Measurements from ENCODE around the gene THAP8. TPM values are rescaled to one million over a fixed set of nuclear protein-coding genes. Genes with fewer than 3 reads are reported as not detected.

Gene THAP8
- total and polyA plus RNA-seq, 2 of the 4 experiments (the other 2 are of a cell fraction), result 1.8 to 5.9 TPM

- POLR2A ChIA-PET (ENCODE audit: unreplicated experiment), result no interaction called here
- no TSS peak for BruUV-seq (replicated peaks)
These were observed 13.6 kb upstream of the THAP8 start for GRCh38 chr19:36067681-36068080.

More at GRCh38 chr19:36067681-36068080, 13.6 kb upstream of the THAP8 start:
- CTCF ChIA-PET, result no interaction called here
- Histone ChIP-seq H3K4me2 (ENCODE audit: low read depth, low read length) (no peak overlapping the region), H3K14ac (replicated peaks; ENCODE audit: low read depth, low read length) (no peak overlapping the region), H3K4me3 (ENCODE audit: insufficient read depth, low read depth, low read length) (no peak overlapping the region), H2BK5ac (ENCODE audit: low read depth, low read length, poor library complexity, severe bottlenecking) (no peak overlapping the region), H4K8ac (ENCODE audit: low read depth in 2 of 2, low read length in 2 of 2) (no peak overlapping the region), H3K56ac (ENCODE audit: extremely low read depth, insufficient read depth, low read length) (no peak overlapping the region), H4K20me1 (ENCODE audit: insufficient read depth, low read length) (peaks cover 23% of the 10 kb centered on the region; the same call in 1 of the 2 replicates), H3K79me1 (ENCODE audit: low read depth in 1 of 2, low read length in 2 of 2) (peaks cover 15 to 21% of the 10 kb centered on the region in 2 experiments), H3K9me1 (ENCODE audit: insufficient read depth, low read length) (peaks cover 11% of the 10 kb centered on the region; the same call in 1 of the 2 replicates), H3K4ac (ENCODE audit: low read depth, low read length) (no peak overlapping the region), H4K5ac (ENCODE audit: low read depth, low read length) (no peak overlapping the region), H3K27ac (ENCODE audit: insufficient read depth, low read length) (no peak overlapping the region), H3K23ac (ENCODE audit: low read depth, low read length) (no peak overlapping the region), H2BK15ac (ENCODE audit: low read depth, low read length) (no peak overlapping the region), H3K27me3 (ENCODE audit: control insufficient read depth, insufficient read depth, low read length) (no peaks in the 10 kb centered on the region), H2AK9ac (replicated peaks; ENCODE audit: low read depth, low read length, poor library complexity) (no peak overlapping the region), H4K91ac (ENCODE audit: insufficient read depth, low read depth, low read length) (no peak overlapping the region), H2AFZ (replicated peaks; ENCODE audit: low read length, poor library complexity) (no peak overlapping the region), H3K9ac (ENCODE audit: low read depth, low read length) (no peak overlapping the region), H3K4me1 (ENCODE audit: control insufficient read depth, insufficient read depth, low read length) (no peaks in the 10 kb centered on the region), H2AK5ac (ENCODE audit: low read depth, low read length) (peak overlapping the region; percentile 65; the same call in 1 of the 2 replicates), H3K9me3 (ENCODE audit: control insufficient read depth, insufficient read depth, low read length) (no peaks in the 10 kb centered on the region), H3K18ac (ENCODE audit: low read depth, low read length) (no peak overlapping the region), H3K36me3 (ENCODE audit: control insufficient read depth, insufficient read depth, low read length) (peaks cover 12% of the 10 kb centered on the region), H2BK120ac (ENCODE audit: low read depth, low read length) (no peak overlapping the region), H2BK20ac (ENCODE audit: low read depth, low read length) (no peak overlapping the region)
- dilution Hi-C loops (cut with HindIII; ENCODE audit: low sequenced_read_pairs, unreplicated experiment) (no loop called here), in situ Hi-C loops (cut with MboI; ENCODE audit: low sequenced_read_pairs) (no loop called here), intact Hi-C loops (cut with micrococcal nuclease) (no loop called here)
- DNase-seq, result no peak
- 100% methylated on average over 1 of the region's 11 CpGs; no CpG with 5 or more reads in 1 of the 2 experiments for WGBS, 2 experiments (ENCODE audit: extremely low coverage in 2 of 2, insufficient read length in 1 of 2)
- no peak for ATAC-seq (ENCODE audit: low read depth)
- TF ChIP-seq RCOR1 (IDR thresholded peaks at IDR 0.05; ENCODE audit: insufficient replicate concordance, low read length) (no peak), NFE2L2 (IDR thresholded peaks at IDR 0.05; ENCODE audit: low read depth, low read length) (no peak), MAFK (IDR thresholded peaks at IDR 0.05; ENCODE audit: low read depth, low read length) (no peak), RAD21 (IDR thresholded peaks at IDR 0.05; ENCODE audit: low read length) (no peak), USF2 (IDR thresholded peaks at IDR 0.05; ENCODE audit: low read depth, low read length) (no peak), FOS (IDR thresholded peaks at IDR 0.05; ENCODE audit: low read depth, low read length) (no peak), SMC3 (IDR thresholded peaks at IDR 0.05; ENCODE audit: low read depth, low read length) (no peak), MAZ (IDR thresholded peaks at IDR 0.05; ENCODE audit: borderline replicate concordance, low read depth, low read length) (no peak), CEBPB (IDR thresholded peaks at IDR 0.05; ENCODE audit: low read depth, low read length) (no peak), RFX5 (IDR thresholded peaks at IDR 0.05; ENCODE audit: low read depth, low read length) (no peak), CHD1 (IDR thresholded peaks at IDR 0.05; ENCODE audit: low read depth, low read length) (no peak)
